ENCODE data around the gene OBP2A.

DNA sequence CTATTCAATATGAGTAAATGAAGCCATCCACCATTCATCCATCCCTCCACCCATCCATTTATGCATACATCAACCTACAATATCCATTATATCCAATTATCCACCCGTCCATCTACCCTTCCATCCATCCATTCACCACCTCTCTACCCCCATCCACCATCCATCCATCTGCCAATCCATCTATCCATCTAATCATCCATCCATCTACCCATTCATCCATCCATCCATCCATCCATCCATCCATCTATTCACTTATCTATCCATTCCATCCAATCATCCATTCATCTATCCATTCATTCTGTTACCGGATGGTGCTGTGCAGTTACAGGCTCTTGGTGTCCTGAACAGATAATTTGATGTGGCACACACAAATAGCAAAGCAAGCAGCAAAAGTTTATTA is 26.3 kb downstream of the OBP2A start:
- TF ChIP-seq, protein P1, sequence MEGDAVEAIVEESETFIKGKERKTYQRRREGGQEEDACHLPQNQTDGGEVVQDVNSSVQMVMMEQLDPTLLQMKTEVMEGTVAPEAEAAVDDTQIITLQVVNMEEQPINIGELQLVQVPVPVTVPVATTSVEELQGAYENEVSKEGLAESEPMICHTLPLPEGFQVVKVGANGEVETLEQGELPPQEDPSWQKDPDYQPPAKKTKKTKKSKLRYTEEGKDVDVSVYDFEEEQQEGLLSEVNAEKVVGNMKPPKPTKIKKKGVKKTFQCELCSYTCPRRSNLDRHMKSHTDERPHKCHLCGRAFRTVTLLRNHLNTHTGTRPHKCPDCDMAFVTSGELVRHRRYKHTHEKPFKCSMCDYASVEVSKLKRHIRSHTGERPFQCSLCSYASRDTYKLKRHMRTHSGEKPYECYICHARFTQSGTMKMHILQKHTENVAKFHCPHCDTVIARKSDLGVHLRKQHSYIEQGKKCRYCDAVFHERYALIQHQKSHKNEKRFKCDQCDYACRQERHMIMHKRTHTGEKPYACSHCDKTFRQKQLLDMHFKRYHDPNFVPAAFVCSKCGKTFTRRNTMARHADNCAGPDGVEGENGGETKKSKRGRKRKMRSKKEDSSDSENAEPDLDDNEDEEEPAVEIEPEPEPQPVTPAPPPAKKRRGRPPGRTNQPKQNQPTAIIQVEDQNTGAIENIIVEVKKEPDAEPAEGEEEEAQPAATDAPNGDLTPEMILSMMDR (IDR thresholded peaks at IDR 0.05): no peak
- no peak for TF ChIP-seq POLR2A (IDR thresholded peaks at IDR 0.05)
- TF ChIP-seq EP300 (IDR thresholded peaks at IDR 0.05): no peak
